Osteoblast (primary cell): ENCODE results near the gene PAM. TPM values are rescaled to one million over a fixed set of nuclear protein-coding genes. Genes with fewer than 3 reads are reported as not detected.
A peak's percentile ranks its signal among the peaks of the same experiment; 100 is the strongest.
"Not testable (repeated sequence)": the region's sequence is repeated elsewhere in the genome, so short reads cannot be mapped to it uniquely, and the experiment has no call there.

Experiments
- DNase-seq: peaks from one replicate; pipeline ENCODE4 v3.0.0; 2011; ENCODE audit warnings: low spot score, mixed read lengths; ENCODE audit not compliant: insufficient read length; ENCODE audit errors: missing footprints
- H2AFZ ChIP-seq: 2 replicates; pipeline ENCODE4 v1.6.0; 2011; ENCODE audit warnings: mild to moderate bottlenecking, low read length
- H3K27ac ChIP-seq: 2 replicates; pipeline ENCODE4 v1.5.1; 2011; ENCODE audit warnings: mild to moderate bottlenecking, low read depth, low read length, moderate library complexity
- H3K27me3 ChIP-seq: 2 replicates; pipeline ENCODE4 v1.6.0; 2012; ENCODE audit warnings: mild to moderate bottlenecking, control low read depth, inconsistent platforms, low read length, moderate library complexity; ENCODE audit not compliant: insufficient read depth
- H3K36me3 ChIP-seq: 2 replicates; pipeline ENCODE4 v1.5.1; 2011; ENCODE audit warnings: mild to moderate bottlenecking, low read length, control low read depth, moderate library complexity; ENCODE audit not compliant: insufficient read depth
- H3K4me1 ChIP-seq: 2 replicates; pipeline ENCODE4 v1.5.1; 2011; ENCODE audit warnings: mild to moderate bottlenecking, low read length, control low read depth, moderate library complexity; ENCODE audit not compliant: insufficient read depth
- H3K4me2 ChIP-seq: 2 replicates; pipeline ENCODE4 v1.6.0; 2011; ENCODE audit warnings: mild to moderate bottlenecking, low read length; ENCODE audit not compliant: insufficient read depth
- H3K4me3 ChIP-seq: fragments of 200-600 bp; sonication (generic); 3 replicates; pipeline ENCODE4 v1.5.1; 2012; ENCODE audit warnings: mild to moderate bottlenecking, low read length, inconsistent platforms; ENCODE audit not compliant: insufficient read depth
- H3K79me2 ChIP-seq: 2 replicates; pipeline ENCODE4 v1.6.0; 2012; ENCODE audit warnings: mild to moderate bottlenecking, low read length, control low read depth, inconsistent platforms; ENCODE audit not compliant: insufficient read depth
- H3K9me3 ChIP-seq: 2 replicates; pipeline ENCODE4 v1.5.1; 2011; ENCODE audit warnings: low read depth, low read length, control low read depth
- H4K20me1 ChIP-seq: 2 replicates; pipeline ENCODE4 v1.6.0; 2012; ENCODE audit warnings: mild to moderate bottlenecking, low read length, control low read depth; ENCODE audit not compliant: insufficient read depth
- CTCF ChIP-seq: IDR thresholded peaks from 2 replicates; pipeline ENCODE4 v1.5.1; 2011; ENCODE audit warnings: mild to moderate bottlenecking, low read depth, low read length, moderate library complexity; ENCODE audit errors: extremely low read depth
- total RNA-seq: library from RNA; depleted of rRNA; stranded (reverse); fragments of >200 nt; gene quantifications from 2 replicates; pipeline ENCODE4 v1.2.3, GENCODE V29; 2012

PAM gene
- total RNA-seq, 1 donor, result 248 TPM

- no peaks in the 10 kb centered on the region for H3K79me2 ChIP-seq
- no peak overlapping the region for H3K4me2 ChIP-seq
- H4K20me1 ChIP-seq, result no peaks in the 10 kb centered on the region
- H3K27me3 ChIP-seq, result no peaks in the 10 kb centered on the region
- no peak overlapping the region for H2AFZ ChIP-seq
- H3K27ac ChIP-seq, result no peak overlapping the region
- H3K9me3 ChIP-seq, result no peaks in the 10 kb centered on the region
- no peak for TF ChIP-seq CTCF
- no peak overlapping the region for H3K4me3 ChIP-seq
- no peaks in the 10 kb centered on the region for H3K4me1 ChIP-seq
- no peak for DNase-seq
- peaks cover 5% of the 10 kb centered on the region for H3K36me3 ChIP-seq
Measured at GRCh38 chr5:103036601-103037000, 281.5 kb downstream of the PAM start.

GRCh38 chr5:103037673-103038455 is 282.8 kb downstream of the PAM start:
- Histone ChIP-seq H3K36me3 (no peaks in the 10 kb centered on the region), H3K9me3 (no peaks in the 10 kb centered on the region), H3K4me1 (no peaks in the 10 kb centered on the region), H3K4me3 (no peak overlapping the region), H2AFZ (no peak overlapping the region), H3K27me3 (no peaks in the 10 kb centered on the region), H3K4me2 (no peak overlapping the region), H3K27ac (no peak overlapping the region), H3K79me2 (no peaks in the 10 kb centered on the region), H4K20me1 (no peaks in the 10 kb centered on the region)
- no peak for TF ChIP-seq CTCF
- peak; percentile 73 for DNase-seq

- H3K4me2 ChIP-seq, result peak overlapping the region; percentile 42
- no peaks in the 10 kb centered on the region for H3K9me3 ChIP-seq
- peak overlapping the region; percentile 27 for H2AFZ ChIP-seq
- peak; percentile 54 for DNase-seq
- H3K4me3 ChIP-seq, result no peak overlapping the region
- H3K27ac ChIP-seq, result no peak overlapping the region
- no peaks in the 10 kb centered on the region for H3K4me1 ChIP-seq
- no peaks in the 10 kb centered on the region for H3K27me3 ChIP-seq
- H3K36me3 ChIP-seq, result no peaks in the 10 kb centered on the region
- H3K79me2 ChIP-seq, result no peaks in the 10 kb centered on the region
- TF ChIP-seq CTCF, result peak; percentile 66
- H4K20me1 ChIP-seq, result no peaks in the 10 kb centered on the region
Measured at GRCh38 chr5:103041071-103041676, 286.1 kb downstream of the PAM start.

- not testable (repeated sequence) for H3K4me2 ChIP-seq, H3K4me1 ChIP-seq, H3K27me3 ChIP-seq, H3K36me3 ChIP-seq, DNase-seq, H3K79me2 ChIP-seq, H3K4me3 ChIP-seq, H3K27ac ChIP-seq, H3K9me3 ChIP-seq, H2AFZ ChIP-seq, H4K20me1 ChIP-seq
Measured at GRCh38 chr5:103046706-103047105, 291.6 kb downstream of the PAM start.
